Stimulated activated CD8-positive, alpha-beta memory T cell treated with anti-CD3 and anti-CD28 coated beads, Interleukin-15, amount 100 ng/mL, for 24 hours (primary cell): ENCODE results near the gene PRXL2A.
"Not testable (repeated sequence)": the region's sequence is repeated elsewhere in the genome, so short reads cannot be mapped to it uniquely, and the experiment has no call there.

Experiments used
- DNase-seq: peaks from one replicate; pipeline ENCODE4 v3.0.0-alpha.2; 2020; ENCODE audit warnings: low read depth

The PRXL2A gene, protein sequence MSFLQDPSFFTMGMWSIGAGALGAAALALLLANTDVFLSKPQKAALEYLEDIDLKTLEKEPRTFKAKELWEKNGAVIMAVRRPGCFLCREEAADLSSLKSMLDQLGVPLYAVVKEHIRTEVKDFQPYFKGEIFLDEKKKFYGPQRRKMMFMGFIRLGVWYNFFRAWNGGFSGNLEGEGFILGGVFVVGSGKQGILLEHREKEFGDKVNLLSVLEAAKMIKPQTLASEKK

DNA sequence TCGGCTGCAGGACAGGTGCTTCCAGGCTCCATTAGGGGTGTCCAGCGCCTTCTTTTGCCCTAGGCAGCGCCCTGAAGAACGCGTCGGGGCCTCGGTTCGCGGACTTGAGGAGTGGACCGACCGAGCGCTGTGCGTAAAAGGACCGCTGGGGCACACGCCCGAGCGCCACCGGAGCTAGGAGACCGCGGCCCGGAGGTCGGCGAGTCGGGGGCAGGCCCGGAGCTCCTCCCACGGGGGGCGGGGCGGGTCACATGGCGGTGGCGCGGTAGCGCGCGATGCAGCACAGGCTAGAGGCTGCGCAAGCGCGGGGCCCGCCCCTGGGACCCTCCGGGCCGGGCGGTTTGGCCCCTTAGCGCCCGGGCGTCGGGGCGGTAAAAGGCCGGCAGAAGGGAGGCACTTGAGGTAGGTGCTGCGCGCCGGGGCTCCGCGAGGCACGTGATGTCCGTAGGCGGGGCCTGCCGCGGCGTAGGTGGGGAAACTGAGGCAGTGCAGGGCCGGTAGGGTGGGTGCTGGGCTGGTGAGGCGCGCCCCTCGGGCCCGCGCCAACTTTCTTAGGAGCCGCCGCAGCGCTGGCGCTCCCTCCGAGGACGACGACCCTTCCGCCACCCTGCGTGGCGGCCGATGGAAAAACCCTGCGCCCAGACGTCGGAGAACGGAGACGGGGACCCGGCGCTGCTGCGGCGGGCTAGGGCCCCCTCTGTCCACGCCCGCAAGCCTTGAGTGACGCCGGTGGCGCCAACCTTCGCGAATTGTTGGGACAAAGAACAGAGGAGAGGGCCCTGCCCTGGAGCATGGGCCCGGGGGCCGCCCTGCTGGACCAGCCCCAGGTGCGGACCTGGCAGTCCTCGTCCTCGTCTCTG lies at the start of gene PRXL2A:
TSS of gene PRXL2A (plus strand) at position 310 of the 860 bp plus-strand sequence. CDS start 11,917 bp downstream, outside the sequence.
- DNase-seq: peak; percentile 61

DNA sequence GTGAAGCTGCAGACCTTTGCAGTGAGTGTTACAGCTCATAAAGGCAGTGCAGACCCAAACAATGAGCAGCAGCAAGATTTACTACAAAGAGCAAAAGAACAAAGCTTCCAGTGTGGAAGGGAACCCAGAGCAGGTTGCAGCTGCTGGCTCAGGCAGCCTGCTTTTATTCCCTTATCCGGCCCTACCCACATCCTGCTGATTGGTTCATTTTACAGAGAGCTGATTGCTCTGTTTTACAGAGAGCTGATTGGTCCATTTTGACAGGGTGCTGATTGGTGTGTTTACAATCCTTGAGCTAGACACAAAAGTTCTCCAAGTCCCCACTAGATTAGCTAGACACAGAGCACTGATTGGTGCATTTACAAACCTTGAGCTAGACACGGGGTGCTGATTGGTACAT lies 49.4 kb upstream of the PRXL2A start:
- not testable (repeated sequence) for DNase-seq

DNA sequence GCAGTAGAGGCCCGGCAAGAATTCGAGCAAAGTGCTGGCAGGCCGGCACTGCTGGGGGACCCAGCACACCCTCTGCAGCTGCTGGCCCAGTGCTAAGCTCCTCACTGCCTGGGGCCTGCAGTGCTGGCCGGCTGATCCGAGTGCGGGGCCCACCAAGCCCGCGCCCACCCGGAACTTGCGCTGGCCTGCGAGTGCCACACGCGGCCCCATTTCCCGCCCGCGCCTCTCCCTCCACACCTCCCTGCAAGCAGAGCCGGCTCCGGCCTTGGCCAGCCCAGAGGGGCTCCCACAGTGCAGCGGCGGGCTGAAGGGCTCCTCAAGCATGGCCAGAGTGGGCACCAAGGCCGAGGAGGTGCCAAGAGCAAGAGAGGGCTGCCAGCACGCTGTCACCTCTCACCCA lies 48.7 kb upstream of the PRXL2A start:
- DNase-seq: no peak

DNA sequence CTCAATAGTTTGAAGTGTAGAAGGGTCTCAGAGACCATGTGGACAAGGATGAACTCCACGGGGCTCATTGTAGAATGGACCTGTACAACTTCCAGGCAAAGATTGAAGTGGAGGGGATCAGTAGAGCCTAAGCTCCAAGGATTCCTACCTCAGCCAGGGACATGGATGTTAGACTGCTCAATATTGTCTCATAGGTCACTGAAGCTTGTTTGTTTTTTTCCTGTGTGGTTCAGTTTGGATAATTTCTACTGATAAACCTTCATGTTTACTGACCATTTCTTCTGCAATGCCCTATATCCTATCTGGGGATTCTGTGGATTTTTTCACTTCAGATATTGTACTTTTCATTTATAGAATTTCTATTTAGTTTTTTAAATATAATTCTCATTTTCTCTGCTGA lies 42.8 kb upstream of the PRXL2A start:
- DNase-seq: no peak

DNA sequence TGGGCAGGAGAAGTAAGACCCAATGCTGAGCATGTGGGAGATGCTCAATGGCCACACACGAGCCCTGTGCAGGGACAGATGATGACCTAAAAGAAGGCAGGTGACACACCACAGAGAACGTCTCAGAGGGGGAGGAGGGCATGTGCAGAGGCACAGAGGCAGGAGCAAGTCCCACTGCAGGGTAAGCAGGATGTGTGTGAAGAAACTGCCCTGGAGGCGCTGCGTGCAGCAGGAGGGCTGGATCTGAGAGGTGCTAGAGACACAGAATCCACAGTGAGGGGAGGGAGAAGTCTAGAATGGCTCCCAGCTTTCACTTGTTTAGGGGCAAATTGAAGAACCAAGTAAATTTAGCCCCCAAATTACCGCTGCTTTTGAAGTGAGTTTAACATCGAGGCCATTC lies 36.9 kb upstream of the PRXL2A start:
- no peak for DNase-seq

DNA sequence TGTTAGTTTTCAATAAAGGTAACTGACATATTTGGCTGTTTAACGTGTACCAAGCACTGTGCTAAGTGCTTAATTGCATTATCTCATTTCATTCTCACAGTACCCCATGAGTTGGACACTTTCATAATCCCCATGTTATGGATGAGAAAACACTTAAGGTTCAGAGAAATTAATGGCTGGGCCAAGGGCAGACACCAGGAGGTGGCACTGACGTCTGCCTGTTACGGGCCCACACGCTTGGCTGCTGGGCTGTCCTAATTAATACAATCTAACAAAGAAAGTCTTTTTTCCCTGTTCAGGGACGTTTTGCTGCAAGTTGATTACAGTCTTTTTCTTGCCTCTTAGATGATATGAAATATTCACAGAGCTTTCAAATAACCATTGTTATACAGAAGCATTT lies 35.7 kb upstream of the PRXL2A start:
- no peak for DNase-seq

DNA sequence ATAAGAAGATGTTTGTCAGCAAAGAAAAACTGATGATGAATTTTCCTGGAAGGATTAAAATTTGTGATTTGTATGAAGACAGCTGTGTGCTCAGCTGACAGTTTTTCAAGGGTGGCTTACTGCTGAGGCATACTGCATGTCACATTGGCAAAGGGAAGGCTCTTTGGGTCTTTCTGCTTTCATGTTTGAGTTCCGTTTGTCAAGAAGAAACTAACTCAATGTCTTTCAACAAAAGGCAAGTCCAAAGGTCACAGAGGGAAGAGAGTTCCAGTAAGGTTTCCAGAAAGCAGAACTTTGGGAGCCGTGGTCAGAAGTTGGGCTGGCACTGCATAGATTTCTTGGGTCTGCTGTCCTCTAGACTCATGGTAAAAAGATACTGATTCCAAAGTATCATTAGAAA lies 34.8 kb upstream of the PRXL2A start:
- DNase-seq: no peak

DNA sequence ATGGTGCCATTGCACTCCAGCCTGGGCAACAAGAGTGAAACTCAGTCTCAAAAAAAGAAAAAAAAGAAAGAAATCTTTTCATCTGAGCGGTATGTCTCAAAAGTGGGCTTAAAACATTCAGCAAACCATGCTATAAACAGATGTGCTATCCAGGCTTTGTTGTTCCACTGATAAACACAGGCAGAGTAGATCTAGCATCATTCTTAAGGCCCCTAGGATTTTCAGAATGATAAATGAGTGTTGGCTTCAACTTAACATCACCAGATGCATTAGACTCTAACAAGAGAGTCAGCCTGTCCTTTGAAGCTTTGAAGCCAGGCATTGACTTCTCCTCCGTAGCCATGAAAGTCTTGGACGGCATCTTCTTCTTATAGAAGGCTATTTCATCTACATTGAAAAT lies 28.6 kb upstream of the PRXL2A start:
- DNase-seq: no peak

DNA sequence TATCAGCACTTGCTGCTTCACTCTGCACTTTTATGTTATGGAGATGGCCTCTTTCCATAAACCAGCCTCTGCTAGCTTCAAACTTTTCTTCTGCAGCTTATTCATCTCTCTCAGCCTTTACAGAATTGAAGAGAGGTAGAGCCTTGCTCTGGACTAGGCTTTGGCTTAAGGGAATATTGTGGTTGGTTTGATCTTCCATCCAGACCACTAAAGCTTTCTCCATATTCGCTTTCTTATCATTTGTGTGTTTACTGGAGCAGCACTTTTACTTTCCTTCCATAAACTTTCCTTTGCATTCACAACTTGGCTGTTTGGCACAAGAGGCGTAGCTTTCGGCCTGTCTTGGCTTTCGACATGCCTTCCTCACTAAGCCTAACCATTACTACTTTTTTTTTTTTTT lies 28.2 kb upstream of the PRXL2A start:
- no peak for DNase-seq

DNA sequence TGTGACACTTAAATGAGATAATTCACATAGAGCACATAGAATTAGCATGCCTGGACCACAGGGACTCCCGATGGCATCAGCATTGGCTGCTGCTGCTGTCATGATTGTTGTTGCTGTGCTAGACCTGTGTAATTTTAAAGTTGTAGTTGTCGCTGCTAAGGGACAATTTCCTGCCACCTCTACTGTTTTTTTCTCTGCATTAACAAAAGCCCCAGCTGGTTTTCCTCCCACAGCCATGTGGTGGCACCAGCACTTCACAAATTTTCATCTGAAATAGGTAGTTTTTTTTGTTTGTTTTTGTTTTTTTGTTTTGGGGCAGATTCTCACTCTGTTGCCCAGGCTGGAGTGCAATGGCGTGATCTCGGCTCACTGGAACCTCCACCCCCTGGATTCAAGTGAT lies 25.4 kb upstream of the PRXL2A start:
- DNase-seq: no peak

DNA sequence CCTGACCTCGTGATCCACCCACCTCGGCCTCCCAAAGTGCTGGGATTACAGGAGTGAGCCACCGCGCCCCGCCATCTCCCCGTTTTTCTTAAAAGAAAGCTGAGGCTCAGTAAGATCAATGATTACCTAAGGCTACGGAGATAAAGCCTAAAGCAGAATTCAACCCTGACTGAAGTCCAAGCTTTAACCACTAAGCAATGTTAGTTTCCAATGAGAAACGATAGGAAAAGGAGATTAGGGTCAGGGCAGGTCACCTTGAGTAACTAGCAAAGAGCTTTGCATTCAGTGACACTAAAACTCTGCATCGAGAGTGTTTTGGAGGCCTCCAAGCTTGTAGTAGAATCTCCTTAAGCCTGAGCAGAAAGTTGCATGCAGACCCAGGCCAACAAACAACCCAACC lies 17.6 kb upstream of the PRXL2A start:
- no peak for DNase-seq

DNA sequence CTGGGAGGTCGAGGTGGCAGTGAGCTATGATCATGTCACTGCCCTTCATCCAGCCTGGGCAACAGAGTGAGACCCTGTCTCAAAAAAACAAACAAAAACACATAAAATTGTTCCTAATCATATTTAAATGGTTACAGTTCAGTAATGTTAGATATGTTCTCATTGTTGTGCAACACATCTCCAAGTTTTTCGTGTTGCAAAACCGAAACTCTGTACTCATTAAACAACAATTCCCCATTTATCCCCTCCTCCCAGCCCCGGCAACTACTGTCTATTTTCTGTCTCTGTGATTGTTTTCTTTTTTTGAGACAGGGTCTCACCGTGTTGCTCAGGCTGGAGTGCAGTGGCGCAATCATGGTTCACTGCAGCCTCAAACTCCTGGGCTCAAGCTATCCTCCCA lies 16.1 kb upstream of the PRXL2A start:
- no peak for DNase-seq

DNA sequence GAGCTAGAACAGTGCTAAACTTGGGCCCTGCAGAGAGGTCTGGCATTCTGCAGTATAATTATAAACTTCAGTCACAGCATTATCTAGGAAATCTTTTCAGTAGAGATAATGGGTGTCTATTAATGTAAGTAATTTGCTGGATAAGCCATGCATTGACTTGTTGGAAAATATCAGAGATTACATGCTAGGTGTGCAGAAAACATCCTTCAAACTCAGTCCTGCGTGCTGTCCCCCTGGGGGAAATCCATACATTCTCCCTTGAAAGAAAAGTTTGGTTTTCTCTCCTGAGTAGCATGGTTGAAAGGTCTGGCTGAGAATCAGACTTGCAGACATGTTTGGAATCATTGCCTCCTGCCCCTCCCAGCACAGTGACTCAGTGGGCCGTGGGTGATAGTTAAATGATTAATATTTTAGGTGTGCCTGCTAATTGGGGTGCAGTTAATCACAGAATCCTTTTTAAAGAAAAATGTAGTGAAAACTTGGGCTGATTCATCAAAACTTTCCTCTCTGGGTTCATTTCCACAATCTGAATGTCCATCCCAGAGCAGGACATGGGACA lies 13.9 kb upstream of the PRXL2A start:
- DNase-seq: no peak

DNA sequence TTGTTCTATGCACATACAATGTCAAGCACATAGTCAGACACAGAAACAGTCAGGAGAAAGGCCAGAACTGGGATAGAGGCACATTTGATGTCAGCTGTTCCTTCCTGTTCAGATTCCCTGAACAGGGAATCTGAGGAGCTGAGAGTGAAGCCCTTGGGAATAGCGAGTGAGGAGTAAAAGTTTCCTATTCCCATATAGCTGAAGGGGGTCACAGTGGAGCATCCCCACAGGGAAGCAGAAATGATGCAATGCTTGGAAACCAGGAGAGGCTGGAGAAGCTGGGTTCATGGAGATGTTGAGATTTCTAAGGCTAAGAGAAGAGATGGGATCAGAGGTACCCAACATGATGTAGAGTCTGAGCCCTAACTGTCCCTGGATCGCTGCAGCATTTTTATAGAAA lies 11.3 kb upstream of the PRXL2A start:
- DNase-seq: no peak

DNA sequence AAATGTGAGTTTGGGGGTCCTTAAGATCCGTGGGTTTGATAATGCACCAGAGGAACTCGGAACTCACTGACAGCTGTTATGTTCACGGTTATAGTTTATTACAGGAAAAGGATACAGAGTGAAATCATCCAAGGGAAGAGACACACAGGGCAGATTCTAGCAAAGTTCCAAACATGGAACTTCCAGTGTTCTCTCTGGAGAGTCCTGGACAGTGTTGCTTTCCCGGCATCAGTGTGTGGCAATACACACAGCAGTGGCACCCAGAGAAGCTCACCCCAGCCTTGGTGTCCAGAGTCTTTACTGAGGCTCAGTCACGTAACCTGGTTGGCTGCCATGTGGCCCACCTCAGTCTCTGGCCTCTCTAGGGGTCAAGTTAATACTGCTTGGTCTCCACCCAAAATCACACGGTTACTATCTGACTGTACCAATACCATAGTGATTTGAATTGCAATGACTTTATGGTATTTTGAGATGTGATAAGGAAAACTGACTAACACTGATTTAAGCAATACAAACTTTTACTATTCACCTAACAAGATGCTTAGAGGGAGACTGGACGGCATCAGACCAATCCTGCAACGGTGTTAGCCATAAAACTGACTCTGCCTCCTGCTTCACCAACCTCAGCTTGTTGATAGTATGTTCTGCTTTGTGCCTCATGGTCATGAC lies 8.1 kb upstream of the PRXL2A start:
- DNase-seq: no peak

DNA sequence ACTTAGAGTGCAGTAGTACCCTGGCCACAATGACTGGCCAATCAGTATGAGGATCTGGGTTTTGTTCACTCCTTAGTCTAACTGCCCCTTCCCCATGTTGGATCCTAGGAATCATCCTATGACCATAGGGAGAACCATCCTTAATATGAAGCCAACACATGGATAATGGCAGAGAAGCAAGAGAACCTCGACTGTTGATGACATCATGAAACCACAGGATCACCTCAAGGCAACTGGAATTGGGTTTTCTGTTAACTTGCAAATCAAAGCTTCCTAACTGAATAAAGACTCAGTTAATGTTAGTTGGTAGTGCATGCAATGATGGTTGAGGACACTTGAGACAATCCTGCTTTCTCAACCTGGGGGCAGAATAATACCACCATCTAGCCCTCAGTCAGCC lies 3.3 kb upstream of the PRXL2A start:
- no peak for DNase-seq

DNA sequence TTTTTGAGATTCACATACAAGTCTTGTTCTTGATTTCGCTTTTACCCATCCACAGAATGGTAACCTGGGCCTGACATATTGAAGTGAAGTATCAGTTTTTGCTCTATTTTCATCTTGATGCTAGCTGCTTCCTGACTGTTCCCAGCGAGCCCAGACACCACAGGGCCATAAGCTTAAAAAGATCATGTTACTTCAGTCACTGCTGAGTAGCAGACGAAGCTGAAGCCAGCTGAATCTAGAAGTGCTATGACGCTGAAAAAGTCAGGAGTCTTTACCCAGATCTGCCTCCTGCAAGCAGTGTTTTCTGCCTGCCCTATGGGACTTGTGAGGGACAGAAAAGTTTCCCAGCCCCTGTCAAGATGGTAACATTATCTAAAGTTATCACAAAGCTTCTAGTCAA lies 2.7 kb upstream of the PRXL2A start:
- DNase-seq: no peak

DNA sequence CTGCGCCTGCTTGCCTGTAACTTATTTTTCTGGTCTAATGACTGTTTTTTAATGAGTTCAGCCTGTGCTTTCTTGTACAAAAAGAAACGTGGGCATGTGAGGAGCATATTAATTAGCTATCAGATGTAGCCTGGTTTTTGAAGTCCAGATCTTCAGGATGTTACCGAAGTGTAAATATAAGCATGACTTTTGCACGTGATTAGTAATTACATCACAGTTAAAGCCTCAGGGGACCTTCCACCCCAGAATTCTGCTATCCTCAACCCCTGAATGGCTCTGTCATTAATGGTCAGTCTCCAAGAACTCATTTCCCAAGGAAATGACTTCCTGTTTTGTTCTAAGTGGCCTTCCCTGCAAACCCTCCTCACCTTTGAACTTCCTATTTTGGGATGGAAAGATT lies 2.1 kb upstream of the PRXL2A start:
- no peak for DNase-seq

DNA sequence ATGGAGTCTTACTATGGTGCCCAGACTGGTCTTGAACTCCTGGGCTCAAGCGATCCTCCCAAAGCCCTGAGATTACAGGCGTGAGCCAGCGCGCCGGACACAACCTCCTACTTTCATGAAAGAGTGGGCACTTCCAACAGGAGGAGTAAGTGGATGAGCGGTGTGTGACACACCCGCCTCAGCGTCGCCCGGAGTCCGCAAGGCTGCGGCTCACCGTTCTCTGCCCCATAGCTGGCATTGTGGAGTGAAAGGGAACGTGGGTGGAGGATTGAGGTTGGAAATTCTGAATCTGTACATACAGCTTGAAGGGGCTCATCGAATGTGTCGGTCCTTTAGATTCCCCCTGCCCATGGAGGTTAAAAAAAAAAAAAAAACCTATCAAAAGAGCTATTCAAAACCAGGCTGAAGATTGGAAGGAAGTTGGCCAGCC lies 524 bp upstream of the PRXL2A start:
- DNase-seq: no peak

DNA sequence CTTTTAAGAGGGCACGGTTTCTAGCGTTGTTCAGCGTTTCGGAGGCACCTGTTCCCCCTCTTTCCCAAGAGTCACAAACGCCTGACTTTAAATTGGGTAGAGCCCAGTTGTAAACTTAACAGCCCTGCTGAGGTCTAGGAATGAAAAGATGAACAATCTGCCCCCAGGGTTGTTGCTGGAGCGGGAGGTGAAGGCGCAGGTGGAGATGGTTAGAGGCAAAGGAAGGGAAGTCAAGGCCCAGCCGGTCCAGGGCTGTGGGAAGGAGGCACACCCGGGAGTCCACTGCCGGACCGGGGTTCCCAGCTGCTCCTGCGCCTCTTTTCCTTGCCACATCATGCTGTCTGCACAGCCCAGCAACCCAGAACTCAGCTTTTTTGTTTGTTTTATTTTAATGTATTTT lies 770 bp downstream of the PRXL2A start:
- DNase-seq: no peak

DNA sequence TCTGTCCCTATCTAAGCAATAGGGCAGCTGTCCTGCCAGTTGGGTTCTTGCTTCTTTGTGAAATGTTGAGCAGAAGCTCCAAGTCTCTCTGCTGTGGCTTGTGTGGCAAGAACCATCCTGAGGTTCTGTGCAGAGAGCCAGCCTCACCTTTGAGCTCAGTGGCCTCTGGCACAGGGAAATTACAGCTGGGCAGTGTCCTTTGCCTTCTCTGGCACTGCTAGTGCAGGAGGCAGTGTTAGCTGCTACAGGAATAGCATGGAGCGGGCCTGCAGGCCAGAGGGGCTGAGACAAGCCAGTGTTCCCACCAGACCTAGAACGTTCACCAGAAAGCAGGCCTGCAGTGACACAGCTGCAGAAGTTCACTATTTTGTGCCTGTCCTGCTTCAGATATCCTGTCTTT lies 1.8 kb downstream of the PRXL2A start:
- DNase-seq: no peak

DNA sequence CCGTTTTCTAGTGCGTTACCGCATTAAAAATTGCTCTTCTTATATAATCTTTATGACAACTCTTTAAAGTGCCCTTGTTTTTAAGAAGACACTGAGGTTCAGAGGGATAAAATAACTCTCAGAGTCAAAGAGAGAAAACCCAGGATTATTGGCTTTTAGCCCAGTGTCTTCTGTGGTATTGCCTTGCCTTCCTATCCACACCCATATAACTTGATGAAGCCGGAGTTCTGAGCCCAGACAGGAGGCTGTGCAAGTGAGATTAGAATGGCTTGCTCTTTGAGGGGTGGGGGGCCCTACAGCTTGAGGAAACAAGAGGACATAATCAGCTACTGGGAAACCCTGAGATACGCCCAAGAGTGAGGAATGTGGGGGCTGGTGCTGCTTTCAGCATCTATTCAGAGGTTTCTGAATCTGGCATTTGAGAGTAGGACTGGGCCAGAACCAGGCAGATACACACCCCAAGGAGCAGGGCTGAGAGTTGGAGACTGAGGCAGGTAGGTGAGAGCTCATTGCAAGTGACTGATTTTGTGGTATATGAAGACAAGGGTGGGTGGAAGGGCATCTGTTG lies 2.3 kb downstream of the PRXL2A start:
- DNase-seq: no peak

DNA sequence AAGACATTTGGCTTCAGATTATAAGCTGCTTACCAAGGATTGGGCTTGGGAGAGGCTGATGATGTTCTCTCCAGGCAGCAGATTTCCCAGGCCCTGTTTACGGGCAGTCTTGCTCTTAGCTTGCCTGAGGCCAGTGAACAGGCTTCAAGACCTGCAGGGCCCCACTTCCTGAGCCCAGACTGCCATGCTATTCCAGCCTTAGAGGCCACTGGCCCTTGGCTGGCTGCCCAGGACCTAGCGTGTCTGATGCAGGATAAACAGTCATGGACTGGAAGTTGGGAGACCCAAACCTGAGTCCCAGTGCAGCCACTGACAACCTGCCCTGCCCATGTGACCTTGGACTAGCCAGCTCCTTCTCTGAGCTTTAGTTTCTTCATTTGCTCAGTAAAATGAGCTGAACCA lies 2.9 kb downstream of the PRXL2A start:
- DNase-seq: no peak
